Ureter (tissue), 1 donor: ENCODE data around the gene DAAM1. TPM values are rescaled to one million over a fixed set of nuclear protein-coding genes. Genes with fewer than 3 reads are reported as not detected.

Source experiments
- DNase-seq: peaks from one replicate; pipeline ENCODE4 v3.0.0-alpha.2; 2020; ENCODE audit warnings: low spot score
- total RNA-seq: library from RNA; stranded (reverse); gene quantifications from one replicate; pipeline ENCODE4 v1.2.4, GENCODE V29; 2023
- donor health status: DM: yes; HTN: yes; CAD: no.

Gene DAAM1
- total RNA-seq, 1 donor from 2014 or later = 109 TPM

DNA sequence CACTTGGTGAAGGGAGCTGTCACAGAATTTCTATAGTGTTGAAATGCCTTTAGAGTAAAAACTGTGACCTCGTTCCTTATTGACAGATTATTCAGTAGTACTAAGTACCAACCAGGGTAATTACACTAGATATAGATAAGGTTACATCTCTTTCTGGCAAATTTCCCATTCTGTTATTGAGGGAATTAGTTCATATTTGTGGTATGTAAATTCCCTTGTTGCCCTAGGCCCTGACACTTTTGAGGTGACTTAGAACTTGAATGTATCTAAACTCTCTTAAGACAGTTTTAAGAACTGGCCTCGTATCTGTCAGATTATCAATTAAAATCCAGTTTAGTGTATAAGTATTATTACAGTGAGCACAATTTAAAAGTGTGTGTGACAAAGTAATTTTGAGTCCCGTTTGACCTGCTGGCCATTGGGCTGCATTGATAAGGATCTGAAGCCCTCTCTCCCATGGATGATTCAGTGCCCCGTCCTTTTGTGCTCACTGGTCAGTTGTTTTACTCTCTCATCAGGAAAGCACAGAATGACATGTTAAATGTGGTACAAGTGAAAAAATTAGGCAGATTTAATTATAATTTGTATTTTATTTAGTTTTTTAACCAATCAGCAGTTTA is 153.5 kb downstream of the DAAM1 start:
- no peak for DNase-seq

DNA sequence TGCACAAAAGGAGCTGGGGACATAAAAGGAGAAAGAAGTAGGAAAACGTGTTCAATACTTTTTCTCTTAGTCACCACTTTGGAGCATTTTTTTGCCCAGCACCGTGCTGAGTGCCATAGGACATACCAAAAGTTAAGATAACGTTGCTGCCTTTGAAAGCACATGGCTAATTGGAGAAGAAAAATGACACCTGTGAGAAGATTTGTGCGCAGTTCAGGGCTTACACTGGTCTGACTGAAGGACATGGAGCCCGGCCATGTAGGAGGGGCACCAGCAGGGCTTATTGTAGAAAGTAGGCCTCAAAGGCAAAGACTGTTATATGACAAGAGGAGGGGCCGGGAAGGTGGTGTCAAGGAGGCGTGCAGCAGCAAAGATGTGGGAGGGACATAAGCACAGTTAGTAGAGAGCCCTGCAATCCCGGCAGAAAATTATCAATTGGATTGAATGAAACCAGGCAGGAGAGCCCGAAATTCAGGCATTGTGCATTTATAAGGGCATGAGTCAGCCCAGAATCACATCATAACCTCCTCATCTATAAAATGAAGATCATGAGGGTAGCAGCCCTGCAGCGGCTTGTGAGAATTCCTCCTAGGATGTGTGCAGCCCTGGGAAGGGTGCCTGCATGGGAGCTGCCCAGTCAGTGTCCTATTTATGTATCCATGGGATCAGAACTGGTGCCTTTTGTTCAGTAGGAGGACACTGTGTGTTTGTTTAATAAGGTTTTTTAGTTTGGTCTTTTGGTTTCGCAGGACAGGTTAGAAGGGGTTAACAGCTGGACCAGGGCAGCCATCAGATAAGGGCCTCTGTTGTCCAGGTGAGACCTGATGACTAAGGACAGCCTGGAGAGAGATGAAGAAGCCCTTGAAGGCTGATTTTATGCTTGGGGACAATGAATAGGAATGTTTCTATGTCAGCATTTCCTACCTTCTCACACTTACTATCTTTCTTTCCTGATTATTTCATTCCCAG is 154.3 kb downstream of the DAAM1 start:
- DNase-seq = no peak

DNA sequence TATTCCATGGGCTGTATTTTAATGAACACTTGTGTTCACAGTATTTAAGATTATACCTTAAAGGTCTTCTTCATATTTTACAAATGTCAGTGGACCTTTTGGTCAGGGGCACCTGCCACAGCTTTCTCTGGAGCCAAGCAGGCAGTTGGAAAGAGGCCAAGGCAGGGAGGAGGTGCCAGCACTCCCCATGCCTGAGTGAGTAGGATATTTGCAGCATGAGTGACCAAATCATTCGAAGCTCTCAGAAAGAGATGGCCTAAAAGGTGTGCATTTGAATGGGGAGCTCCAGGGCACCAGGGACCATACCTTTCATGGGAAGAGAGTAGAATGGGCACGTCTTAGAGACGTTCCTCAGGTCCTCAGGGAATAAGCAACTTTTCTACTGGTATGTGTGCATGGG is 155.1 kb downstream of the DAAM1 start:
- no peak for DNase-seq

DNA sequence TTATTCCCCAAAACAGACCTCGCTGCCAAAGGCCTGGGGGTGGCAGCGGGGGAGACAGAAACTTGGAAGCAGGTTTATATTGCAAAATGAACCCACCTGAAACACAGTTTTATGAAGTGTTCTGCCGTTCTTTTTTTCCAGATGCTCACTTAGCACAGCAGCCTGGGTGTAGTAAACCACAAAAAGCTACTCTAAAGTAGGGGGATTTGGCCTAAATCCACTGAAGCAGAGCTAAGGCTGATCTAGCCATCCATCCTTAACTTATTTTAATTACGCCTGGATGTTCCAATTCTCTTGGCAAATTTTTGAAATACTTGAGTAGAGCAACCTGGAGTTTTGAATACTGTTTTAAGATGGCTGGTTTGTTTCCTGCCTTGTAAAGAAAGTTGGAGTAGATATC is 155.5 kb downstream of the DAAM1 start:
- DNase-seq = no peak

DNA sequence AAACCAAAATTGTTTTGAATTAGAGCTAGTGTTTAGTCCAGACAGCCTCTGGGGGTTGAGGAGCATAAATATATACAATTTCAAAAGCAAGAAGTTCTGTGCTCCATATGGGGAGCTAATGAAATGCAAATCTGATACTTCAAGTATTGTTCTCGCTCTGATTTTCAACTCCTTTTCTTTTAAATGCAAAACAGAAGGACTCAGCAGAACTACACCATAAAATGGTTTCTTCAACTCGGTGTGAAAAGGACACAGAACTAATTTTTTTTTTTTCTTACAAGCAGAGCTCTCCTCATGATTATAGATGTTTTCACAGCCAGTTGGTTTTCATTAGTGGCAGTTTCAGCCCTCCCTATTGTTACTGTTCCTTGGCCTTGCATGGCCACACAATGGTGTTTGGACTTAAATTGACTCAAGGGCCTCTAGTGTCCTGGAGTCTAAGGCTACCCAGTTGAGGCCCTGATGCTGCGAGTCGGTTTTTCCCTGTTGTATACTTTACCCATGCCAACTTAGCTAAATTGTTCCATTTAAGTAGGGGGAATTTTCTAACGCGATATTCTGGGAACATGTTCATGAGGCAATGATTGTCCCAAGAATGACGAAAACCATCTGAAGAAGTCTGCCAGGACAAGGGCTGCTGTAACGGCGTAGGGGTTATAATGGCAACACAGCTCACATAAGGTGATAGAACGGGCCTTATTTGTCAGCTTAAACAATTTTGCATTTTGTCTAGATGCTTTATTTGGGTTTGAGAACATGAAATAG is 156.4 kb downstream of the DAAM1 start:
- DNase-seq = no peak

DNA sequence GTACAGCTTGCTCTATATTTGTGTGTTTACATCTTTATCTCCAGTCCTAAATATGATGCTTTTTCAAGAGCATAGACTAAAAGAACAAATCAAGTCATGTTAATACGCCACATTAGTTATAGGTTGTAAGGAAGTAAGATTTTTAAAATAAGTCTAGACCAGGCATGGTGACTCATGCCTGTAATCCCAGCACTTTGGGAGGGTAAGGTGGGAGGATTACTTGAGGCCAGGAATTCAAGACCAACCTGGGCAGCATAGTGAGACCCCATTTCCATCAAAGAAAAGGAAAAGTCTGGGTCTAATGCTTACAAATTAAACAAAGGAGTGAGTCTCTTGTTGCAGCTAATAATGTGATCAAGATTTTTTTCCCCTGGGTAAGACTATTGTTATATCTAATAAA is 157.9 kb downstream of the DAAM1 start:
- no peak for DNase-seq

DNA sequence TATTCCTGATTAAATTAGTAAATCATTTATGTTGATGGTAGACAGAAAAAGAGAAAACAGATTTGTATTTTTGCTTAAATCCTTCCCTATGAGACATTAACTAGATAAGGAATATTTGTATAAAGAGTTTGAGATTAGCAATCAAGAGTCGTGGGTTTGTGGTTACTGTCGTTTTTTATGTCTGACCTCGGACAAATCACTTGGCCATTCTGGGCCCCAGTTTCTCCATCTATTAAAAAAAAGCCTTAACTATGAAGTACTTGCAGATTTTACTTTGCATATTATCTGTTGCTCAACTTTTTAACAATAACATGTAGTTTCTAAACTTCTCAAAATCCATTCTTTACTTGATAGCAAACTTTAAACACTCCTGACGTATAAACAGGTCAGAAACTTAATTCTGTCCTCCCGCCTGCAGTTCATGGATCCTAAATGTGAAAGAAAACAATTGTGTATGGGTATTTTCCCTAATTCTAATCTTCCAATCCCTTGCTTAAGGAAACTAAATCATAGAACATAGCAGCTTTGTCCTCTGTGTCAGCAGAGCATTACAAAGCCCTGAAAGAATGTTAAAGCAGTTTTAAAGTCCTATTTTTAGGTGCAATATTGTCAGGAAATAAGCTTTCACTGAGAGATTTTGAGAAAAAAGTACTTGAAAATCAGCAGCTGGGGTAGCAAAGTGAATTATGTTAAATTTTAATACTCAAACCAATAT is 158.5 kb downstream of the DAAM1 start:
- no peak for DNase-seq

DNA sequence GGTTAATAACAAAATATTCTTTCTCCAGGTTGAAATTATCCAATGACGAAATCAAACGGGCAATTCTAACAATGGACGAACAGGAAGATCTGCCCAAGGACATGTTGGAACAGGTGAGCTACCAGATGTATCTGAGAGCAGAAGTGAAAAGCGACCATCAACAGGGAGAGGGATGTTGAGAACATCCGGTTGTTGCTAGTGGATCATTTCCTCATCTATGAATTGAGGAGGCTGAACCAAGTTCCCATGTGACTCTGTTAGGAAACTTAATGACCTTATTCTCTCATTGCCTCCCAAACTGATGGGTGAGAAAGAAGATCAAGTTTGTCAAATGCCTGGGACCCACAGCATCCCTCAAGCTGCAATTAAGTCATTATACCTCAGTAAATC is 159.0 kb downstream of the DAAM1 start:
- no peak for DNase-seq

DNA sequence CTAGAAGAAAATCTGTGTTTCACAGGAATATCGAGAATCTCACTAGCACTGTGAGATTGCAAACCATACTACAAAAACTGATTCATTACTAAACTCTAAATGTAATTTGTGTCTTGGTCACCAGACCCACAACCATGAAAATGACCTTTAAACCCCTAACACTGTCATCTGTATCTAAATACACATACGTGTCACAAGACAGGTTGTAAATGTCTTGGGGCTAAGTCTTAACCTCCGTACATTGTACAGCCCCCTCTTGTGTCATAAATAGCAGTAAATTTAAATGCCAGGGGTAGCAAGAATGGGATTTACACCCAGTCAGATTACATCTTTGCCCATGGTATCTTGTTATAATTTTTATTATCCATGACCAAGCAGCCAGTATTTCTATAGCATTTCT is 159.4 kb downstream of the DAAM1 start:
- no peak for DNase-seq

DNA sequence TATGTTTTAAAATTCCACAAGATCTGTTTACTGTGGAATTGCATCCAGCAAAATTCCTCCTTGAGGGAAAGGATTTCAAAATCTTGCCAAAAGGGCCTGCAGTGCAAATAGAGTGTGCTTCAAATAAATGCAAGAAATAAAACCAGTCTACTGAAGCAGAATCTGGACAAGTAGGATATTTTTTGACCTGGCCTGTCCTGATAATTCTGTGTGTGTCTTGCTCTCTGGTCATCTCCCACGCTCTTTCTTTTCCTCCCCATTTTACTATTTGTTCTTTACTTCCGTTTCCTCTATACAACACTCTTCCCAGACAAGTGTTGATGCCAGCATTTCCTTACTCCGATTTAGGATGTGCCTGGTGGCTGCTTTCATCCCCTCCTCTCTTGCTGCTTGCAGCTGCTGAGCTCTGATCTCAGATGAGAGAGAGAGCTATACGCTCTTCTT is 160.8 kb downstream of the DAAM1 start:
- DNase-seq = no peak

DNA sequence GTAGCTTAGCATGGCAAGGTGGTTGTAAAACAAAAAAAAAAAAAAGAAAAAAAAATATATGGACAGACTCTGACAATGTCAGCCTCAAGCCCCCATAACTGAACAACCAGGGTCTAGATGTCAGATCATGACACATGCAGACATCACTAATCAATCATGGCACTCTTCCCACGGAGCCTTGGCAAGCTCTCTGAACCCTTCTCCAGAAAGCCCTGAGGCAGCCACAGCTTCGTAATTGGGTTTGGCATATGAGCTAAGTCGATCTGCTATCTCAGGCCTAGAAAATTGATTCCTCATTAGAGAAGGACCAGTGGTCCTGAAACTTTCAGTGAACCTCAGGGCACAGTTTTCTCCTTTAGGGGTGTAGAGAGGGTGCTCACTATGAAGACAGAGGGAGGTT is 164.5 kb downstream of the DAAM1 start:
- no peak for DNase-seq

DNA sequence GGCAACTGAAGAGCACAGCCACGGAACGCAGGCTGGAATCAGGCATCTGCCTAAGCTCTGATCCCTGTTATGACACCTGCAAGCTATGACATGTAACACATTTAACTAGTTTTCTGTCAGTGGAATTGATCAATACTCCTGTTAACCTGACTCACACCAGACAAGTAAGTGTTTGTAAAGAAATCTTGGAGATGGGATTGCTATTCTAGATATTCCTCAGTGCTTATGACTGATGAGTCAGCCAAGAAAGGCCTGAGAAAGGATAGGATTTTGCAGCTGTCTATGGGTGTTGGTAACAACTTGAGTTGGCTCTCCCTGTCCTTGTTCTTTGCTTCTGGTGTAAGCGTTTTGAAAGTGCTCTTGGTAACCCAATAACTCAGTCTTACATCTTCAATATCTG is 166.2 kb downstream of the DAAM1 start:
- DNase-seq = no peak

DNA sequence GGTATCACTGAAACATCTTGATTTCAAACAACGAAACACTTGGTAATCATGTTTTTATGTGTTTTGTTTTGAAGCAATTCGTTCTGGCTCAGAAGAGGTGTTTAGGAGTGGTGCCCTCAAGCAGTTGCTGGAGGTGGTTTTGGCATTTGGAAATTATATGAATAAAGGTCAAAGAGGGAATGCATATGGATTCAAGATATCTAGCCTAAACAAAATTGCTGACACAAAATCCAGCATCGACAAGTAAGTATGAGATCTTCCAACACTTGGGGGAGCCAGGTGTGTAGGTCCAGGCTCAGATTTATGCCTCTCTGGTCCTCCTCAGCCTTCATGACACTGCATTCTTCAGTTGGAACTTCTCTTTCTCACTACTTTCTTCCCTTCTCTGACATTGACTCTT is 166.6 kb downstream of the DAAM1 start:
- no peak for DNase-seq

DNA sequence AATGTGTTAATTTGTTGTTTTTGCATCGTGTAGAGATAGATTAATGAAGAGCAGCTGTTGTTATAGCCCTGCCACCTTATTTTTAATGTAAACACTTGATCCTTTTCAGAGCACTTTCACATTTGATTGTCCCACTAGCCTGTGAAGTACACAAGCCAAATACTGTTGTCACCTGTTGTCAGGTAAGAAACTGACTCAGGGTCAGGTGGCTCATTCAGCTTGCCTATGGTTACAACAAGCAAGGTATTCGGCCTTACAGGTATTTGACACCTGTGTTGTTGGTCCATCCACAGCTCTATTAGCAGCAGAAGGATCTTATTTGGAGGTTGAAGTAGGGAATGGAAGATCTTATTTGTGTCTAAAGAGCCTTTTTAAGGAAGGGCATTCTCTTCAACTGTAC is 167.8 kb downstream of the DAAM1 start:
- no peak for DNase-seq

DNA sequence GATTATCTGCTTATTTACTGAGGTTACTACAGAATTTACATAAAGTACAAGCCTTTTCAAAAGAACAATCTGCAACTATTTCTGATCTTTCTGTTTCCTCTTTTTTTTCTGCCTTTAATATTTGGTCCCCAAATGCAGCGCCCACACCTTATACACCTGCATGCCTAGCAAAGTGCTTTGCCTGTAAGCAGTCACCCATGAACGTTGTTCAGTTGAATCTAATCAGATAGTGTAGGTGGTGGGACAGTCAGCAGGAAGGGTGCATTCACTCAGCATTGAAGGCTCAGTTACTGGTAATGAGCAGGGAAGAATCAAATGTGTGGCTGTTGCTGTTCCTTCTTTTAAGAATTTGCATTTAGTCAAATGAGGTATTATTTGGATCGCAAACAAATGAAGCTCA is 168.3 kb downstream of the DAAM1 start:
- DNase-seq = no peak

DNA sequence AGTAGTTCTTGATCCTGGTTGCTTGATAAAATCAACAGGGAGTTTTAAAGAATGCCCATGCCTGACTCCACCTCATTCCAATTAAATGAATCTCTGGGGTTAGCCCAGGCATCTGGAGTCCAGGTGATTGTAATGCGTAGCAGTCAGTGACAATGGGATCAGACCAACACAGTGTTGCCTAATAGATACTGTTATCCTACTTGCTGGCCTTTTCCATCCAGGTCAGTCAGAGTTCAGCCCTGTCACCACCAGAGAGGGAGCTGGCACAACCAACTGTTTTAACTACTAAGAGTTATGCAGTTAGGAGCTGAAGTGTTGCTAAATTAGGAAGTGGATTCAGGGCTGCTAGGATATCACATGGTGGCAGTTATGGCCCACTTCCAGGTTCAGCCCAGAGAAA is 169.6 kb downstream of the DAAM1 start:
- peak; percentile 70 for DNase-seq

DNA sequence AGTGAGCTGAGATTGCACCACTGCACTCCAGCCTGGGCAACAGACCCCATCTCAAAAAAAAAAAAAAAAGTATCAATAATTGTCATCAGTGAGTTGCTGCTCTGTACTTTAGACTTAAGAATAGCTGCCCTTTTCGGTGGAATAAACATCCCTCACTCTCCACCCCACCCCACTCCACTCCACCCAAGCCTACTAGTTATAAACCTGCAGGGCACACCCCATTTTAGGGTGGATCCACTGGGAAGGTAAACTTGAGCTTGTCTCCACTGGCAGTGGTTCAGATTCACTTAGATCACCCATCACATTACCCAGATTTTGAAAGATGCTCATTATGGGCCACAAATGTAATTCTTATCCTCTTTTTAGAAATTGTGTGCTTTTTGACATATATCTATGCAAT is 170.3 kb downstream of the DAAM1 start:
- DNase-seq = no peak

DNA sequence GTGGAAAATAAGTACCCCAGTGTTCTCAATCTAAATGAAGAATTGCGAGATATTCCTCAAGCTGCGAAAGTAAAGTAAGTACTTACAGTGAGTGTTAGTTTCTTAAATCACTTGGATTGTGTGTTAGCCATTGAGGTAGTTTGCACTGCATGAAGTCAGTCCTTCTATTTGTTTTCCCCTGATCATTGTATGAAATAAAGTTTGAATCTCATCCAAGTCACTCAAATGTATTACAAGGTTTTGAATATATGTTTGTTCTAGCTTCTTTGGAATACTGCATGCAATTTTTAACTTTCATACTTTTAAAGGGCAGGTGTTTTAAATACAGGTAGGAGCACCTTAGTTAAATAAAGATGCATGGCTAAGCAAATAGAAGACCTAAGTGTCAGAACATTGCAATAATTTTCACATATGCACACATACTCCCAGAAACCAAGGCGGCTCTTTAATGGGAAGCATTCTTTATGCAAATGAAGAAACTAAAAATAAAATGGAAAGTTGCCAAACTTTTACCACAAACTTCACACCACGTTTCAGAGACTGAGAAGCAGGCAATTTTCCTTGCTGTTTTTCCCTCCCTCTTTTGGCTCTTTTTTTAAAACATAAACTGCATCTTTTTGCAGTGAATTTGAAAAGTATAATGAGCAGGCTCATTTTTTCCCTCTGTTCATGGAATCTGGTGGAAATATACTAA is 171.1 kb downstream of the DAAM1 start:
- DNase-seq = no peak

DNA sequence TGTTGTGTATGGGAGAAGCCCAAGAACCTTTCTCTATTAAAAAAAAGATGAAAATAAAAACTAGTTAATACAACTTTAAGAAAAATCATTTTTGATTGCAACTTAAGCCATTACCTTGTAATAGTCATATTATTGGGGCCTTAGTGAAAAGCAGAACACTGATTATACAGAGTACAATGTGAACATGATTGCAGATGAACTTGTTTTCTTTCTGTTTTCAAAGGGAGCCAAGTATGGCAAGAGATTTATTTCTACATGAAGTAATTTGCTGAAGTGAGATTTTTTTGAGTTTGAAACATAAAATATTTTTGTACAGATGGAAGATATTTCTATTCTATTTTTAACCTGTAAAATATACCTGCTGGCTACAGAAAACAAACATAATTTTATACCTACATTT is 171.8 kb downstream of the DAAM1 start:
- DNase-seq = no peak

DNA sequence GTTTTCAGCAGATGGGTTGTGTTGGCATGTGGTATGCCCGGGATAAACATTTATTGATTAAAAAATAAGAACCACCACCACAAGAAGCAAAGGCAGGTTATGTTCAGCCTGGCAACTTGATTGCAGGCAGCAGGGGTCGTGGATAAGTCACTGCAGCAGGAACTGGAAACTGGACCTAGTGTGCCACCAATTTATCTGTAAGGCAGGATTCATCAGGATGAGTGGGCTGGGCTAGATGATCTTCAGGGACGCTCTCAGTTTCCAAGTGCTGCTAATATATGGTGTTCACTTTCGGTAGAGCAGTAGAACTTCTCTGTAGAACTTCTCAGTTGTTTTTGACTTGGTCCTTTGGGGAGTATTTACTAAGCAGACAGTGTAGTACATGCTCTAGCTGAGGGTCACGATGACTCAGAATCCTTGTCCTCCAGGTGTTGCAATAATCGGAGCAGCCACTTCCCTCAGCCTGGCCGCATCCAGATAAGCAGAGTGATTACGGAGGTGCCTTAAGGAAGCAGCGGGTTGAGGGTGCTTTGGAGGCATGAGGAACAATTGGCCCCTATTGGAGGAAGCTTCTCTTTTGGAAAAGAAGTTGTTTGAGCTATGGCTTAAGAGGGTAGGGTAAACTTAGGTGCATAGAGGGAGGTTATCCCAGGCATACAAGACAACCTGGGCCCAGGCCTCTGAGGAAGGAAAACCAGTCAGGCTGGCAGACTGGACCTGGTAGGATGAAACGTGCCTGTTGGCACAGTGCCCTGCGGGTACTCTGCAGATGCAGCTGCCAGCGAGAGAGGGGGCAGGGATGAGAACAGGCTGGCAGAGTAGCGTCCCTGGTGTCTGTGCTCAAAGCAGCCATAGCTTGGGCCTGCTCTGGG is 172.7 kb downstream of the DAAM1 start:
- peak; percentile 69 for DNase-seq
